GM18502 (cell line): ENCODE results near the gene SMC5.
A peak's percentile ranks its signal among the peaks of the same experiment; 100 is the strongest.
"Not testable (repeated sequence)": the region's sequence is repeated elsewhere in the genome, so short reads cannot be mapped to it uniquely, and the experiment has no call there.

Experiments used
- ATAC-seq: cut with Tn5 transposase; IDR thresholded peaks from one replicate; pipeline ENCODE4 v1.9.1; 2021; ENCODE audit warnings: mild to moderate bottlenecking; ENCODE audit not compliant: unreplicated experiment, poor library complexity

Gene SMC5

GRCh38 chr9:70258692-70259511 lies at the start of gene SMC5:
Gene SMC5, plus strand, starts transcription at chr9:70258978. Its CDS starts 101 bp downstream, at chr9:70259079.
- ATAC-seq: peak; percentile 86

- ATAC-seq: no peak
These were observed 41.7 kb upstream of the SMC5 start for GRCh38 chr9:70217029-70217428.

GRCh38 chr9:70218767-70219166 lies 40.0 kb upstream of the SMC5 start:
- no peak for ATAC-seq

GRCh38 chr9:70220216-70220615 lies 38.6 kb upstream of the SMC5 start:
- no peak for ATAC-seq

DNA sequence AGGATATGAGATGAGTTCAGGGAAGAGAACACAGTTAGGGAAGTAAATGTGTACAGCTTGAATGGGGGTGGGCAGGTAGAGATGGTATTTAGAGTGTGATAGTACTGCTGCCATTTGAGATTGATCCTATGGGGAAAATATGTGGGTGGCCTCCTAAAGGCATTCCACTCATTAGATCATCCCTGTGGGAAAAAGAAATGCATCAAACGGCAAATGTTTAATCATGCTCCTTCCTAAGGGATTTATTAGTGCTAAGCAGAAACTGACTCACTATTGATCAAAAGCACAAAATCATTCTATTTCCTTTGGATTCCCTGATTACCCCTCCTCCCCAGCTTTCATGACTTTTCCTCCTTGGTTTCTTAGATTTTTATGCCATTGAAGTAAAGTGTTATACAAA lies 36.4 kb upstream of the SMC5 start:
- no peak for ATAC-seq

- ATAC-seq: no peak
These were observed 30.7 kb upstream of the SMC5 start for GRCh38 chr9:70228118-70228517.

- no peak for ATAC-seq
These were observed 30.2 kb upstream of the SMC5 start for GRCh38 chr9:70228611-70229010.

DNA sequence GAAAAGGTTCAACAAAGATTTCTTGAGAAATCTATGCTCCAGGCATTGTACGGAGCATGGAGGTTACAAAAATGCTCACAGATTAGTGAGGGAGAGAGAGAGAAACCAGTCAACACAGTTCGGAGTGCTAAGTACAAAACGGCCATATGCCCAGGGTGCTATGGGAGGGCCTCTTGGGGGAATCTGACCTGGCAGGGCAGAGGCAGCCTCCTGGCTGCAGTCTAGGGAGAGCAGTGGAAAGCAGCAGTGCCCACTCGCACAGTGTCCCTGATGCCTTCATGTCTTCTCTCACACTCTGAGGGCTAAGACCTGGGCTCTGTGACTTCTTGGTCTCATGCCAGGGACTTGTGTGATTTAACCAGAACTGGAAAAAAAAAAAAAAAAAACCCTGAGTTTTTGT lies 29.8 kb upstream of the SMC5 start:
- no peak for ATAC-seq

DNA sequence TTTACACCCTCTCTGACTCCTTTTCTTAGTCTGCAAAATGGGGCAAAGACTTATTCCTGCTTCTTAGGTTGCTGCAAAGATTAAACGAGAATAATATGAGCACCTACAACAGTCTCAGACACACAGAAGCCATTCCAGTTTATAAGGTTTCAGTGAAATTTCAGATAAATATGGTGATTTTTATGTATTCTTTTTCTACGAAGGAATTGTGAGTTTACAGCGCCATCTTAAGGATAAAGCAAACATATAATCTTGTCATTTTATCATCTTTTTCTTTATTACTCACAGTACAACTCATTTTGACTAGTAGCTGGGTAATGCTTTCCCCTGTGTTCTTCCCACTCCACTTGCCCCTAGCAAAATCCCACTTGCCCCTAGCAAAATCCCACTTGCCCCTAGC lies 29.2 kb upstream of the SMC5 start:
- ATAC-seq: no peak

DNA sequence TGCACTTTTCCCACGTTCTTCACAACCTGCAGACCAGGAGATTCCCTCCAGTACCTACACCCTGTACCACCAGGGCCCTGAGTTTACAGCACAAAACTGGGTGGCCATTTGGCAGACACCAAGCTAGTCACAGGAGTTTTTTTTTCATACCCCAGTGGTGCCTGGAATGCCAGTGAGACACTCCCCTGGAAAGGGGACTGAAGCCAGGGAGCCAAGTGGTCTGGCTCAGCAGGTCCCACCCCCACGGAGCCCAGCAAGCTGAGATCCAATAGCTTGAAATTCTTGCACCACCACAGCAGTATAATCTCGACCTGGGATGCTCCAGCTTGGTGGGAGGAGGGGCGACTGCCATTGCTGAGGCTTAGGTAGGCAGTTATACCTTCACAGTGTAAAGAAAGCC lies 26.3 kb upstream of the SMC5 start:
- no peak for ATAC-seq

- ATAC-seq: not testable (repeated sequence)
These were observed 24.6 kb upstream of the SMC5 start for GRCh38 chr9:70234208-70234607.

- not testable (repeated sequence) for ATAC-seq
These were observed 12.8 kb upstream of the SMC5 start for GRCh38 chr9:70245952-70246351.

- ATAC-seq: no peak
These were observed 8.6 kb upstream of the SMC5 start for GRCh38 chr9:70250221-70250620.

DNA sequence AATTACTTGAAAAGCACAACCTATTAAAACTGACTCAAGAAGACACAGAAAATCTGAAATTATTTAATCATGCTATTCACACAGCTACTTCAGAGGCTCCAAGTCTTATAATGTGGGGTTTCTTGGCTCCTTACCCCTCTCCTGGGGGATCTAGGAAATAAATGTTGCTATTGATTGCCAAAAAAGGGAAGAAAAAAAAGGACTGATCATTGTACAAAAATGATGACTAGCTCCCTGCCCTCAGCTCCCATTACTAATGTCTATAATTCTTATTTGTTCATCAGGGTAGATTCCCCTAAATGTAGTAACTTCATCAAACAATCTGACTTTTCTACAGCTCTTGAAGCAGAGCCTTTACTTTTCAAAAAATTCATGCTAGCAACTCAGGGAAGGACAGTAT lies 3.3 kb upstream of the SMC5 start:
- ATAC-seq: no peak

DNA sequence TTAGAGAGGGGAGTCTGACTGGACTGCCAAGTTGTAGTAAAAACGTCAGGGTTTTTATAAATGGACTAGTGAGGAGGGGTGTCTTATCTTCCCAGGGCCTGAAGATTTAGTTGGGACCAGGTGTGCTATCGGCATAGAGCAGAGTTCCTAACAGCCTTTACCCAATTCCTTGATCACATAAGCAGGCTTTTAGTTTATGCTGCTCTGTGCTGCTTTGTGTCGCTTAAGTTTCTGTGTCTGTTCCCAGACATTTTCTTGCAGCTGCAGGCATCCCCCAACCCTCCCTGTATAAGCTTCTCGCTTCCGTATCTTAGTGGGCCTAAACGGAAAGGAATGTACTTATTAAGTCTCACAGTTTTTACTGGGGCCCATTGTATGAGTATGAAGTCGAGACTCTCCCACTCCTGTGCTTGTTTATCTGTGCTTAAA lies 2.6 kb upstream of the SMC5 start:
- no peak for ATAC-seq

GRCh38 chr9:70257502-70257901 lies 1.3 kb upstream of the SMC5 start:
- ATAC-seq: no peak

GRCh38 chr9:70257991-70258691 lies 637 bp upstream of the SMC5 start:
- peak; percentile 54 for ATAC-seq

DNA sequence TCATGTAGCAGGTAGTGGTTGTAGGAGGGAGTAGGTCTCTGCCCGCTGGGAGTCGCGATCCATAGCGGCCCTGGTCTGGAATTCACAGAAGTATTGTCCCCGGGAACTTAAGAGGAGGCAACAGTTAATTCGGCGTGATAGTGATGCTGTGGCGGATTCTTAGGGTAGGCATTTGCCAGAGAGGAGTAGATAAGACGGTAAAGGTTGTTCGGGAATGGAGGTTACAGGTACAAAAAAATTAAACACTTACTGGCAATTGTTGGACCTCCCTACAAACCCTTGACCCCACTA lies 679 bp downstream of the SMC5 start:
- ATAC-seq: no peak

DNA sequence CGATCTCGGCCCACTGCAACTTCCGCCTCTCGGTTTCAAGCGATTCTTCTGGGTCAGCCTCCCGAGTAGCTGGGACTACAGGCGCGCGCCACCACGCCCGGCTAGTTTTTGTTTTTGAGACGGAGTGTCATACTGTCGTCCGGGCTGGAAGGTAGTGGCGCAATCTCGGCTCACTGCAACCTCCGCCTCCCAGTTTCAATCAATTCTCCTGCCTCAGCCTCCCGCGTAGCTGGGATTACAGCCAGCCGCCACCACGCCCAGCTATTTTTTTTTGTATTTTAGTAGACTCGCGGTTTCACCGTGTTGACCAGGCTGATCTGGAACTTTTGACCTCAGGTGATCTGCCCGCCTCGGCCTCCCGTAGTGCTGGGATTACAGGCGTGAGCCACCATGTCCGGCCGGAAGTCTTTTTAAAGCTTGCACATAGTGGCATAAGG lies 1.2 kb downstream of the SMC5 start:
- no peak for ATAC-seq

DNA sequence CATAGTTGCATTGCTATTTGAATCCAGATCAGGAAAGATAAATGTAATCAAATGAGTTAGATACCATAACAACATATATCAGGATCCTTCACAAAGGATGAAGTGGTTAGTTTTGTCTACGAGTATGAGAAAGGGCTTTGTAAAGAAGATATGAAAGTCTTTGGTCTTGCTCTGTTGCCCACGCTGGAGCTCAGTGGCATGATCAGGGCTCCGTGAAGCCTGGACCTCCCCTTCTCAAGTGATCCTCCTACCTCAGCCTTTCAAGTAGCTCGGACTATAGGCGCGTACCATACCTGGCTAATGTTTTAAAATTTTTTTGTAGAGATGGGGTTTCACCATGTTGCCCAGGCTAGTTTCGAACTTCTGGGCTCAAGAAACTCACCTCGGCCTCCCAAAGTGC lies 1.8 kb downstream of the SMC5 start:
- no peak for ATAC-seq

GRCh38 chr9:70261131-70261870 lies 2.5 kb downstream of the SMC5 start:
- no peak for ATAC-seq
